Measurements from ENCODE around the gene FBXO2.

DNA sequence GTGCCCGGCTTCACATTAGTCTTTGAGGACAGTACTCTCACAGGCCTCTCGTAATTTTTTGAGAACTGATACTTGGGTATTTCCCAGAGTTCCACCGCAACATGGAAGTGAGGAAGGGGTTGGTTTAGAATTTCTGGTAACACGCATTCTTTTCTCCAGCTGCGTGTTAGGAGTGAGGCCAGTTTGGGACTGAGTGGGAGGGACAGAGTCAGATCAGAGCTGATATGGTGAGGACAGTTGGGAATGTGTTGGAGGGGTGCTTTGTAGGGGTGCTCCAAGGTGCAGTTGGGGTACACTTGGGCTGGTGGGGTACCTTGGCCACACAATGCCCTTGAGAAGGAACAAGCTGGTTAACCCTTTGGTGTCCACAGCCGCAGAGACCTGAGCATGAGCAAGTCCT lies 16.5 kb upstream of the FBXO2 start:
- TF ChIP-seq, protein P1, sequence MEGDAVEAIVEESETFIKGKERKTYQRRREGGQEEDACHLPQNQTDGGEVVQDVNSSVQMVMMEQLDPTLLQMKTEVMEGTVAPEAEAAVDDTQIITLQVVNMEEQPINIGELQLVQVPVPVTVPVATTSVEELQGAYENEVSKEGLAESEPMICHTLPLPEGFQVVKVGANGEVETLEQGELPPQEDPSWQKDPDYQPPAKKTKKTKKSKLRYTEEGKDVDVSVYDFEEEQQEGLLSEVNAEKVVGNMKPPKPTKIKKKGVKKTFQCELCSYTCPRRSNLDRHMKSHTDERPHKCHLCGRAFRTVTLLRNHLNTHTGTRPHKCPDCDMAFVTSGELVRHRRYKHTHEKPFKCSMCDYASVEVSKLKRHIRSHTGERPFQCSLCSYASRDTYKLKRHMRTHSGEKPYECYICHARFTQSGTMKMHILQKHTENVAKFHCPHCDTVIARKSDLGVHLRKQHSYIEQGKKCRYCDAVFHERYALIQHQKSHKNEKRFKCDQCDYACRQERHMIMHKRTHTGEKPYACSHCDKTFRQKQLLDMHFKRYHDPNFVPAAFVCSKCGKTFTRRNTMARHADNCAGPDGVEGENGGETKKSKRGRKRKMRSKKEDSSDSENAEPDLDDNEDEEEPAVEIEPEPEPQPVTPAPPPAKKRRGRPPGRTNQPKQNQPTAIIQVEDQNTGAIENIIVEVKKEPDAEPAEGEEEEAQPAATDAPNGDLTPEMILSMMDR (IDR thresholded peaks at IDR 0.05), result no peak
- TF ChIP-seq POLR2AphosphoS5 (IDR thresholded peaks at IDR 0.05) (no peak), POLR2A (IDR thresholded peaks at IDR 0.05) (no peak)
